GM12891 (cell line): ENCODE measurements around the gene PYGO1.

Experiments
- POLR2A ChIP-seq: IDR thresholded peaks from 2 replicates; pipeline ENCODE4 v1.6.1; 2011; ENCODE audit warnings: low read depth, low read length, control low read depth
- POLR2AphosphoS5 ChIP-seq: IDR thresholded peaks from 2 replicates; pipeline ENCODE4 v1.6.1; 2011; ENCODE audit warnings: low read depth, low read length, control low read depth
- TAF1 ChIP-seq: IDR thresholded peaks from 2 replicates; pipeline ENCODE4 v1.6.1; 2011; ENCODE audit warnings: low read depth, low read length, control low read depth

DNA sequence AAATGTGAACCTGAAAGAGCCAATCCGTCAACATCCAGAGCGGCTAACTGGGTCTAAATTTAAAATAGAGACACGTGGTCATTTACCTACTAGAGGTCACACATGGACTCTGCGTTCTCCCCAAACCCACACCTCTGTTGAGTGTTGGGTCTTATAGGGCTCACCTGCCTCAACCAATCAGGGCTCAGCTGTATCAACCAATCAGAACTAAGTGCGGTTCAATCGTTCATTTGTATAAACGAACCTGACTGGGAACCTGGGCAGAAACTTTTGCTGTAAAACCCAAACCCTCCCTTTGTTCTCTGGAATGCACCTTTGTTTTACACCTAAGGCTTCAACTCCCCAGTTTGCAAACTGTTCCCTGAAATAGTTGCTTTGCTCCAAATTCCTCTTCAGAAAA is 89.0 kb downstream of the PYGO1 start:
- no peak for TF ChIP-seq TAF1
- TF ChIP-seq POLR2A: no peak
- no peak for TF ChIP-seq POLR2AphosphoS5
